RPMI8226 (cell line): ENCODE measurements around the gene GRM8.
"Not testable (repeated sequence)": the region's sequence is repeated elsewhere in the genome, so short reads cannot be mapped to it uniquely, and the experiment has no call there.

ENCODE experiments used
- DNase-seq: peaks from one replicate; pipeline ENCODE4 v3.0.0-alpha.2; 2015

GRM8 gene

GRCh38 chr7:126702242-126703016 is 550.3 kb downstream of the GRM8 start:
- no peak for DNase-seq

- peak; percentile 93 for DNase-seq
Observed at GRCh38 chr7:126700807-126701604, 551.7 kb downstream of the GRM8 start.

- DNase-seq = peak; percentile 19
Observed at GRCh38 chr7:126699707-126700106, 553.0 kb downstream of the GRM8 start.

GRCh38 chr7:126698909-126699308 is 553.8 kb downstream of the GRM8 start:
- DNase-seq = no peak

DNA sequence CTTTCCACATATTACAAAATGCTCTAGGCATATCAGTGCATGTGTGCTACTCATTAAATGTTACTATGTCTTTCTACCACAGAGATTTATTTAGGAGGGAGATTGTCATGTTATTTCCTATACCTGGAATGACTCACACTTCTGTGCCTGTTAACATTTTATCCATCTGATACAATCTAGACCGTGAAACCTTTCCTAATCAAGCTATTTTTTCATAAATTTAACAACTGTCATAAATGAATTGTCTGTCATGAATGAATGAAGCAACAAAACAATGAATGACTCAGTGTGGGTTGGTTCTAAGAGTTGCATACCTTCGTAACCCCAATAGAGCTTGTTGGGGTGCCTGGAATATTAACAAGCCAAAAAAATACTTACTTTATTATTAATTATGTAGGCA is 554.3 kb downstream of the GRM8 start:
- DNase-seq = no peak

- DNase-seq = no peak
Observed at GRCh38 chr7:126696256-126697038, 556.3 kb downstream of the GRM8 start.

DNA sequence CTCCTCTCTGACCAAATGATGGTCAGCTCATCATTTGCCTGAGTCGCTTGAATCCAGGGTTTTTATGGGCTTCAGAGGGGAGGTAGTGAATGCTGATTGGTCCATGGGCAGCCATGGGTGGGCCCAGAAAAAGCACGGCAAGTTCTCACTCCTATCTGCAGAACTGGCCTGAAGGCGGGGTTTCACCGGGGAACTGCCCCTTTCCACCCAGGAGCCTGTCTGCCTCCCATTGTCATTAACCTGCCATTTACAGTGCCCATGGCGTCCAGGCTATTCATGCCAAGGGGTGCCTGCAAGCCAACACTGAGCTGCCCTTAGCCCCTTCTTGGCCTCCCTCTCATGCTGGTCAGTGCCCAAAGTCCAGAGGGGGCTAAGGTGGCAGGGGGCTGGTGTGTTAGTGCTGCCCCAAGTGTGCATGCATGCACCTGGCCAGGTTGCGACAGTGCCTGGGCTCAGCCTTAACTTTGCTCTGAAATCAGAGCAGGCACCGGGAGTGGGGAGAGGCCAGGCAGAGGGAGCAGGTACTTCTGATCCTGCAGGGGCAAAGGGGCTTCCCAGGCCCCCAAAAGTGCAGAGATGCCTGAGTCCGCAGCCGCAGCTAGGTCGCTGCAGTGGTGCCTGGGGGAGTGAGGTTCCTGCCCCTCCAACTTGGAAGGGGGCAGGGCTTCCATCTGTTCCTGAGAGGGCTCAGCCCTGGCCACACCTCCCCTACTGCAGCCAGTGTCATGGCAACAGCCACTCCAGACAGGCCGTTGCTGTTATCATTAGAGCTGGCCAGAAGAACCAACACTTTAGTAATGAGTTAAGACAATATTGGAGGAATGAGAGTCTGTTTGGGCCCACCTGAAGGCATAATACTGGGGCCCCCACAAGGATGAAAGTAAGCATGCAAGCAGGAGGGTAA is 561.6 kb downstream of the GRM8 start:
- DNase-seq = no peak

DNA sequence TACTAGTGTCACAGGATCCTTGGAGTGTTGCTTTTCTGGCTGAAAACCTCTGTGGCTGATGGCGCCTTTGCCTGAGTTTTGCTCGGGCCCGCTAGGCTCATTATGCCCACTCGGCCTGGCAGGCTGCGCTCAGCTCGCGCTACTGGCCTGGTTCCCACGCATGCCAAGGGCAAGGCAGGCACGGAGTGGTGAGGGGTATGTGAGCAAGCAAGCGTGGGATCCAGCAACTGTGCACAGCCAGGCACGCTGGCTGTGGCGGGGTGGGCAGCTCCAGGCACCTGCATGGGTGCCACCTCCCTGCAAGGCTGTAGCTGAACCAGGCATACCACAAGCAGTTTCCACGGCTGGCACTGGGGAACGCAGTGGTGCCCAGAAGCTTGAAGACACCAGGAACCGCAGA is 562.6 kb downstream of the GRM8 start:
- no peak for DNase-seq

GRCh38 chr7:126689037-126689436 is 563.7 kb downstream of the GRM8 start:
- DNase-seq = no peak

DNA sequence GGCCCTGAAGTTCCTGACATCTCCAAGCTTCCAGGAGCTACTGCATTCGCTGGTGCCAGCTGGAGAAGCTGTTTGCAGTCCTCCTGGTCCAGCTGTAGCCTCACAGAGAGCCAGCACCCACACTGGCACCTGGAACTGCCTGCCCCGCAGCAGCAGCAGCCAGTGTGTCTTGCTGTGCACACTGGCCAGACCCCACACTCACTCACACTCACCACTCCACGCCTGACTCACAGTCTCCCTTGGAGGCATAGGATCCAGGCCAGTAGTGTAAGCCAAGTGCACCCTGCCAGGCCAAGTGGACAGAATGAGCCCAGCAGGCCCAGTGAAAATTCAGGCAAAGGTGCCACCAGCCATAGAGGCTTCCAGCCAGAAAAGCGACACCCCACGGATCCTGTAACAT is 566.3 kb downstream of the GRM8 start:
- DNase-seq = no peak

- no peak for DNase-seq
Observed at GRCh38 chr7:126685596-126685995, 567.1 kb downstream of the GRM8 start.

DNA sequence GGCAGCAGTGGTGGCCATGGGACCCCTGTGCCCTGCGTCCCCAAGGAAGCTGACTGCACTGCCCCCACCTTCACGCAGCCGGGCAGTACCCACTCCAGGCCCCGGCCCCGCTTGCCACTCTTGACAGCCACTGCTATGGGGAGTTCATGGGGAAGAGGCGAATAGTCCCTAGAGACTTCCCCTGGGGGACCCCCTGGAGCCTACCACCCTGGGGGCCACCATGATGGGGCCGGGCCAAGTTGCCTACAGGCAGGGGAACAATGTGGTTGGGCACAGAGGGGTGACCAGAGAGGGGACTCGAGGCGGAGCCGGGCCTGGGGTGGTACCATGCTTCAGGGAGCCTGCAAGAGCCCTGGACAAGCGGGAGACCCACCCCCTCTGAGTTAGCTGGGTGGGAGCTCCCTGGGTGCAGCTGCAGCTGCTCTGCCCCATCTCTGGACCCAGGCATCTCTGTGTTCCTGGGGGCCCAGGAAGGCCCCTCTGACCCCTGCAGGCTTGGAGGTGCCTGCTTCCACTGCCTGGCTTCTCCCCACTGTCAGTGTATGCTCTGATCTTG is 567.6 kb downstream of the GRM8 start:
- no peak for DNase-seq

DNA sequence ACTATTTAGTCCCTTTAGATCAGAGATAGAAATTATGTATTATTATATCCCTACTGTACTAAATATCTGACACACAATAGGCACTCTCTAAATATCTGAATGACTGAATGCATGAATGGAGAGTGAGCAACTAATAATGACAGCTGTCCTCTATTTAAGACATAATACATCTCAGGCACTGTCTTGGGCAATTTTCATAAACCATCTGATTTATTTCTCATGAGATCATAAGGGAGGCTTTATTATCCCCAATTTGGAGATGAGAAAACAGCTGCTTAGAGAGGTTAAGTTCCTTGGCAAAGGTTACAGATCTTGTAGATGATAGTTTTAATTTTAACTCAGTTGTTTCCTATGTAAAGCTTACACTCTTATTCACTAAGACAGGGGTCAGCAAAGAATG is 570.6 kb downstream of the GRM8 start:
- no peak for DNase-seq

- DNase-seq = not testable (repeated sequence)
Observed at GRCh38 chr7:126668762-126669161, 584.0 kb downstream of the GRM8 start.

- DNase-seq = no peak
Observed at GRCh38 chr7:126668367-126668752, 584.4 kb downstream of the GRM8 start.

DNA sequence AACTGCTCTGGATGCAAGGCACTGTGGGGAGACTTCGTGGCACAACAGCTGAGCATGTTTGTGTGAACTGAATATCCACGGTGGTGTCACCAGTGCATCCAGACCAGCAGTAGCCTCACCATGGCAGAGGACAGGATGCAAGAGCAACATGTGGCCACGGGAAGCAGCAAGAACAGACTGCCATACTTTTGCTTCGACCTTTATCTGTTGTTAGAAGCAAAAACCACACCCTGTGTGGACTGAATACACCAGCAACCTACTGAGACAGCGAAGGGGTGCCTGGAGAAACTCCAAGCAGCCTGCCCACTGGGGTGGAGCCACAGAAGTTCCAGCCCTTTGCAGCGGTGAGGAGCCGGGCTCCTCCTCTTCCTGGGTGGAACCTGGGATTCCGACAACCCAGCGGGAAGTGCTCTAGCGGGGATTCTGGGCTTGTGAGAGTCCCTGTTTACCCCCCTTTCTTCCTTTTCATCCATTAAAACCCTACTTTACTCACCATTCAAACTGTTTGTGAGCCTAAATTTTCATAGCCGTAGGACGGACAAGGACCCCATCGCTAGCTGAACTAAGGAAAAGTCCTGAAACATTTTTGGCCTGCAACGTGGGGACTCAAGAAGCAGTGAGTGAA is 584.9 kb downstream of the GRM8 start:
- no peak for DNase-seq

DNA sequence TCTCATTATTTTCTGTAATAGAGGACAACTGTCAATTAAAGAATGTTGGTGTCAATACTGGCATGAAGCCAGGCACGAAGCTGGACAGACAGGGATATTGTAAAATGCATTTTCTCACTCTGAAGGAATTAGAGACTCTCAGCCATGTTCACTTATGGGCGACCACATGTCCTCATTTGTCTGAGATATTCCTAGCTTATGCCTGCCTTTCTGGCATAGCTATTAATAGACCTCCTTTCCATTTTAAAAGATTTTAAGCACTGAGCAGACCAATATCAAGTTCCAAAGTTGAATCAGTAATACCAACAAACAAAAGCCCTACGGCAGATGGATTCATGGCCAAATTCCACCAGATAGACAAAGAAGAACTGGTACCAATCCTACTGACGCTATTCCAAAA is 589.9 kb downstream of the GRM8 start:
- no peak for DNase-seq

- DNase-seq = peak; percentile 13
Observed at GRCh38 chr7:126659124-126659523, 593.6 kb downstream of the GRM8 start.

- DNase-seq = peak; percentile 10
Observed at GRCh38 chr7:126658684-126659083, 594.1 kb downstream of the GRM8 start.

GRCh38 chr7:126657599-126658358 is 595.0 kb downstream of the GRM8 start:
- no peak for DNase-seq

GRCh38 chr7:126657137-126657536 is 595.6 kb downstream of the GRM8 start:
- no peak for DNase-seq
